Epidermal melanocyte (primary cell): ENCODE measurements around the gene RAPGEF5.

ENCODE experiments used
- DNase-seq: peaks from one replicate; pipeline ENCODE4 v3.0.0; 2011; ENCODE audit warnings: low spot score; ENCODE audit not compliant: insufficient read length

Gene RAPGEF5

GRCh38 chr7:22195397-22196172, 161.4 kb downstream of the RAPGEF5 start:
- DNase-seq = no peak

DNA sequence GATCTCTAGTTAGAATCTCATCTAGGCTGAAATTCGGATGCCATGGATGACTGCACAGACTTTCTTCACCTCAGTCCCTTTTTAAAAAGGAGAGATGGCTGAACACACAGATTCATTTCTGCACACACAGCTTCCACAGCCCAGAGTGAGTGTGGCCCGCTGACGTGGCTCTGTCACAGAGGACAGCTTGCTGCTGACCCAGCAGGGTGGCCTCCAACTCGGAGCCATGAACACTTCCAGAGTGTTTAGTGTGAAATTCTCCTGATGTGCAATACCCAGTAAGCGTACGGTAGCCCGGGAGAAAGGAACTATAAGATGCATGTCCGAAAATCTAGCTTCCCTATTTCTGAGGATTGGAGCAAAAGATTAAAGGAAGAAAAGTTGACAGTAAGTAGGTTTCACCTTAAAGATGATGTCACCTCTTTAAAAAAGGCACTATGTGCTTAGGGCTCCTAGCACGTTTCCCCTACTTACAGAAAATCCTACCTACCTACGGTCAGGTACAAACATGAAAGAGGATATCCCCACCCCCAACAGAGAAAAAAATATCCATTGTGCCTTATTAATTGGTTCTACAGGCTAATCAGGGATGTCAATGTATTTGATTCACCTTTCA, 162.2 kb downstream of the RAPGEF5 start:
- DNase-seq = no peak

DNA sequence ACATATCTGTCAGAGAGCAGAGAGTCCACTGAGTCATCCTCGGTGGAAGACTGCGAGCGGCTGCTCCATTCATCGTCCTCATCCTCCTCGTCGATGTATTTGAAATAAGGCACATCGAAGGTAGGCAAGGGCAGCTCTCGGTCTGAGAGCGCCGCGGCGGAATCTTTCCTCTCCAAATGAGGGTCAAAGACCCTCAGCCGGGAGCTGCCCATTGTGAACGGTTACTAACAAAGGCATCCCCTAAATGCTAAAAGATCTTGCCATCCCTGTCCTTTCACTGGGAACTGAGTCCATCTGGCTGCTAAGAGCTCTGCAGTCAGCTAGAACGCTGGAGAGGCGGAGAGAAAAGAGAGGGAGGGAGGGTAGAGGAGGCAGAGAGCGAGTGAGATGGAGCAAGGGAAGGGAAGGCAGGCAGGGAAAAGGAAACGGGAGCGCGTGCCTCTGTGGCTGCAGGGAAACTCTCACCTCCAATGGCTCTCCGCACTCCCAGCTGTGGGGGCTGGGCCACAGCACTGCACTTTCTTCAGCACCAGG, 163.4 kb downstream of the RAPGEF5 start:
- DNase-seq = no peak

- DNase-seq = no peak
Observed at GRCh38 chr7:22192801-22193200, 164.2 kb downstream of the RAPGEF5 start.

GRCh38 chr7:22190736-22191135, 166.2 kb downstream of the RAPGEF5 start:
- no peak for DNase-seq

DNA sequence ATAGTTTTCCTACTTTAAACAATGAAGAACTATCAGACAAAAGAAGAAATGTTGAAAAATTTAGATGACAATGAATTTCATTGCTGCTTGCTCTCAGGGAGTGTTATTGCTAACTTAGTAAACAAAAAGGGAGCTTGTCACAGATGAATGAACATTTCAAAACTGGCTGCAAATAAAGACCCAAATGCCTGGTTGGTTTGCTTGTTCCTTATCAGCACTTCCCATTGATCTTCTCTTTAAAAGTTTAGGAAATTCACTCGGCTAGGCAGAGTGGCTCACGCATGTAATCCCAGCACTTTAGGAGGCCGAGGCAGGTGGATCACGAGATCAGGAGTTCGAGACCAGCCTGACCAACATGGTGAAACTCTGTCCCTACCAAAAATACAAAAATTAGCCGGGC, 167.2 kb downstream of the RAPGEF5 start:
- no peak for DNase-seq

GRCh38 chr7:22189230-22189629, 167.7 kb downstream of the RAPGEF5 start:
- DNase-seq = no peak

GRCh38 chr7:22187691-22188348, 169.1 kb downstream of the RAPGEF5 start:
- no peak for DNase-seq

DNA sequence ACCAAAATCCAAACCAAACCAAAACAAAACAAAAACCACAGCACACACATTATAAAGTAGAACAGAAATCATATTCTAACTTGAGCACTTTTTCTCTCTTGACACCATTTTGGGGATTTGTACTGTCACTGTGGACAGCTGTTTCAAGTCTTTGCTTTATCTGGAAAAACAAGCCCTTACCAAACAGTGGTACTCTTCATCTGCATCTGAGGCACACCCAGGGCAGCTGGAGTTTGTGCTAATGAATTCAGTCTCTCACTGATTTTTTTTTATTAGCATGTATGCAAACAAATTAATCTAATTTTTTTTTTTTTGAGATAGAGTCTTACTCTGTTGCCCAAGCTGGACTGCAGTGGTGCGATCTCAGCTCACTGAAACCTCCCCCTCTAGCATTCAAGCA, 171.4 kb downstream of the RAPGEF5 start:
- no peak for DNase-seq

GRCh38 chr7:22184549-22185199, 172.3 kb downstream of the RAPGEF5 start:
- DNase-seq = no peak

DNA sequence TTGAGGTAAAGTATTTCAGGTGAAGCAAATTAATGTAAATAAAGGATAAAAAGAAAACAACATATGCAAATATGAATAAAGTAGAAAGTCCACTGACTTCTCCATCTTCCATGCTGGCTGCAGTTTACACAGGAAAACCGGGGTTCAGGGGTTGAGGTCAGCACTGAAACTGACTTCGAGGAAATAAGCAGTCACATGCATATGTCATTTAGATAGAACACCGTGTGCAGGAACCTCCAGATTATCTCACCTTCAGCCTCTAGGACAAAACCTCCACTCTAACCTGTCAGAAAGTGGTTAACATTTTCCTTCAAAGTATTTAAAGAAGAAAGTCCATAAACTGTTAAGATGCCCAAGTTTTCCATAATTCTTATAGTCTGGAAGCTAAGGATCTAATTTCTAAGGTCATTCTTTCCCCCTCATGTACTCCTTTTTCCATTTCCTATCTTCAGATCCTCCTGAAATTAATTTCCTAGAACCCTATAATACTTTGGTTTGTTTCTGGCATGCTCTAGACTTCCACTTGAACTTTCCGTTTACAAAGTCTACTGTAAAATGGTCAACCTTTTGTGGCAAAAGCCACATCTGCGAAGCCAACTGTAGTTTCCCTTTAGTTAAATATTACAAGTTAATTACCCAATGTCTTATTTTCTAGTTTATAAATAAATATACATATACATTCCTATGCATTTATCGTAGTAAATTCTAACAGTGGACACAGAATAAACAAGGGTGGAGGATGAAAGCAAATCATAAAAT, 173.3 kb downstream of the RAPGEF5 start:
- no peak for DNase-seq

DNA sequence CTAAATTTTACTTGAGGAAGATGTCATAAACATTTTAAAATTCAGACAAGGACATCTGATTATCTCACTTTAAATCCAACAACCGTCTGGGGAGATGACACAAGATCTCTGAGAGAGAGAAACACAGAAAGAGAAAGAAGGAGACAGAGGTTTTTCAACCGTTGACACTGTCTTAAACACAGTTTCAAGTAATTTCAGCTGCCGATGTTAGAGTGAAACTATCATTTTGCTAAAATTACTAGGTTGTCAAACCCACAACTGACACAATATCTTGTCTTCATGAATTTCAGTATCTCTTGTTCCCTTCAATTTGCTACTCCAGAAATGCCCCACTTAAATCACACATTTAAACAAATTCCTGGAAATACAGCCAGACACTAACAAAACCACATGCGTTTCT, 174.8 kb downstream of the RAPGEF5 start:
- no peak for DNase-seq

DNA sequence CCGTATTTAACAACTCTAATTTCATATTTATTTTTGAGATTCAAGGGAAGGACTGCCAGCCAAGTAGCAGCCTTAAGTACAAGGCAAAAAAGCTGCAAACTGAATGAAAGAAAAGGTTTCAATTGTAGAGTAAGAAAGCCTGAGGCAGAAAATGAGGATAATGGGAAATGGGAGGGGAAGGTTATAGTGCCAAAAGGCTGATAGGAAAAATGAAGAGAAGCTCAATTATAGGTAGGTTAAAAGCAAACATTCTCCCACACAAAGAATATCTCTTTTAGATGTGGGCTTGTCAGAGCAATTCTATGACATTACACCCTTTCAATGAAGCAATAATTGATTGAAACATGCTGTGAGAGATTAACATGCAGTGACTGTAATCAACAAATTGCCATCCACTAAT, 175.3 kb downstream of the RAPGEF5 start:
- DNase-seq = no peak

DNA sequence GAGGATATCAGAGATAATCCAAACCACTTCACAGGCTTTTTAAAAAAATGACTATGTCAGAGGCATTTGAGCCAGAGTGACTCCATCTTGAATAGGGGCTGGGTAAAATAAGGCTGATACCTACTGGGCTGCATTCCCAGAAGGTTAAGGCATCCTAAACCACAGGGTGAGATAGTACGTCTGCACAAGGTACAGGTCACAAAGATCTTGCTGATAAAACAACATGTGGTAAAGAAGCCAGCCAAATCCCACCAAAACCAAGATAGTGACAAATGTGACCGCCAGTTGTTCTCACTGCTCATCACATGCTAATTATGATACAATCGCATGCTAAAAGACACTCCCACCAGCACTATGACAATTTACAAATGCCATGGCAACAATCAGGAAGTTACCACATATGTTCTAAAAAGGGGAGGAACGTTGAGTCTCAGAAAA, 177.5 kb downstream of the RAPGEF5 start:
- DNase-seq = no peak

GRCh38 chr7:22178735-22179134, 178.2 kb downstream of the RAPGEF5 start:
- no peak for DNase-seq

- DNase-seq = no peak
Observed at GRCh38 chr7:22176791-22177412, 180.1 kb downstream of the RAPGEF5 start.

GRCh38 chr7:22174574-22174953, 182.4 kb downstream of the RAPGEF5 start:
- no peak for DNase-seq

DNA sequence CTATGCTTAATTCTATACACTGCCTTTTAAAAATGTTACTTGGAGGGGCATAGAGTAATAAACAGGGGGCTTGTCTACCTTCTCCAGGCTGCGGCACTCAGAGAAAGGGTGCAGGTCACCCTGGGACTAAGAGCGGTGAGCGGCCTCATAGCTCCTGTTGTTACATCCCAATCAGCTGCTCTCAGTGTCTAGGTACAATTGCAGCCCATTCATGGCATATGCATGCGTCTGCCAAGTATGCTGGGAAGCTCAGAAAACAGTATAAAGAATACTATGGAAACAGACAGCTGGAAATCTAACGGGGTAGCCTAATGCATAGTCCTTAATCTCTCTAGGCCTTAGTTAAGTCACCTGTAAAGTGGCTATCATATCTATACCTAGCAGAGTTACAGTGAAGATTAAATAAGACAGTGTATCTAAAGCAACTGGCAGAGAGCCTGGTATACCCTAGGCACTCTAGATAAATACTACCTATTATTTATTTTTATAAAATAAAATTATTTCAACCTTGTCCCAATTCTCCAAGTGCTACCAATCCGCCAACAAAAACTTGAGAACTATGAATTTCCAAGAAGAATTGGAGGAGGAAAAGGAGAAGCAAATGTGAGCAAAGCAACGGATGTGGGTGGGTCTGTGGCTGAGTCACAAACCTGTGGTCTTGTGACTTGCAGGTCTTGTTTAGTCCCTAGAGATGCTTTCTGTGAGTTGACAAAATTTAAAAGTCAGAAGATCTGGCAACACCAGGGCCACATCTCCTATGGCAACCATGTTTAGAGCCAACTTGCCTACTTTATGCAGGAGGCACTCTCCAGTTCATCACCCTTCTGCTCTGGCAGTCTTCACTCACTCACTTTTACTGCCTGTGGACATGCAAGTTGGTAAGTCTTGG, 183.0 kb downstream of the RAPGEF5 start:
- no peak for DNase-seq

DNA sequence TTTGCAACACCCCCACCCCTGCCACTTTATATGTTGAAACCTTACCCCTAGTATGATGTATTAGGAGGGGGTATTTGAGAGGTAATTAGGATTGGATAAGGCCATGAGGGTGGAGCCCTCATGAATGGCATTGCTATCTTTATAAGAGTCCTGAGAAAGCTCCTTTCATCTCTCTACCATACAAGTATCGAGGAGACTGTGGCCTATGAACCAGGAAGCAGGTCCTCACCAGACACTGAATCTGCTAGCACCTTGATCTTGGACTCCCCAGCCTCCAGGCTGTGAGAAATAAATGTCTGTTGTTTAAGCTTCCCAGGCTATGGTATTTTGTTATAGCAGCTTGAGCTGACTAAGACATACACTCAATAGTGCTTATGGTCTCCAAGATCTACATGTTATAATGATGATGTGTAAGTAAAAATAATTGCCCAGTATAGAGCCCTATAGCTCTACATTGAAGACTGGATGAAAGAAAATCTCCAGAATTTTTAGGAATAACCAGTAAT, 188.8 kb downstream of the RAPGEF5 start:
- DNase-seq = no peak
